Pulmonary artery endothelial cell (primary cell): ENCODE data around the gene KIF5A. TPM values are rescaled to one million over a fixed set of nuclear protein-coding genes. Genes with fewer than 3 reads are reported as not detected.
"Not testable (repeated sequence)": the region's sequence is repeated elsewhere in the genome, so short reads cannot be mapped to it uniquely, and the experiment has no call there.

Source experiments
- DNase-seq: peaks from one replicate; pipeline ENCODE4 v3.0.0-alpha.2; 2011; ENCODE audit warnings: low read depth, low spot score
- total RNA-seq: library from RNA; depleted of rRNA; stranded (reverse); fragments of >200 nt; gene quantifications from 2 replicates; pipeline ENCODE4 v1.2.3, GENCODE V29; 2014

Gene KIF5A
- total RNA-seq, 1 donor from 2014 or later, result under 0.01 TPM

DNA sequence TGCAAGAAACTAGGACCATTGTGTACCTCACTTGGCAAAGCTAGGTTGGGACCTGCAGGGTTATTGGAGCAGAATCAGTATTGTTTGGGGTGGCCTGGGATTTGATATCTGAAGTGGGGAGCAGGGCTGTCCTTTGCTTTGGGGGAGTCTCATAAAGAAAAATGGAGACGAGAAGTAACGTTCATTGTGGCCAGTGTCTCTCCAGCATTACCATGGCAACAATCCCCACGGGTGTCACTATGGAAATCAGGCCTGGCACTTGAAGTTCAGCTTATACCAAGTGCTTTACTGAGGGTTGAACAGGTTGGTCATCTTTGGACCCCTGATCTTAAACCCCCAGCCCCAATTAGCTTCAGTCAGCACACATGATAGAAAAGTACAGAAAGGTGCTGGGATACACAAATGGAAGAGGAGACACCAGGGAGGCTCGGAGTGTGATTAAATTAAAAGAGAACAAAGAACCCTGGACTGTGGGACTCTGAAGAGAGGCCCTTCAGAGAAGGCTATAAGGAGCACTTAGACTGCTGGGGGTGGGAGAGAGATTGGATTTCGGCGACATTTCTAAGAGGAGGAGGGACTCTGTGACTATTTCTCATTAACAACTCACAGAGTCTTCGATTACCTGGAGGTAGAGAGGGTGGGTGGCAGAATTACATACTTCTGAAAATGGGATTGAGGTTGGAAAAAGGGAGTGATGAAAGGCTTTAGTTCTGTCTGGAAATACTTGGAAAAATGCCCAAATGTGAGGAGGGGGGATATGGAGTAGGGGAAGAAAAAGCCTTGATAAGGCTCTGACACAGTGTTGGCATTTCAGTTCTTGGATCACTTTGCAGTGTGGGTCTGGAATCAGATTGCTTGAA is 3.7 kb downstream of the KIF5A start:
- DNase-seq, result no peak

DNA sequence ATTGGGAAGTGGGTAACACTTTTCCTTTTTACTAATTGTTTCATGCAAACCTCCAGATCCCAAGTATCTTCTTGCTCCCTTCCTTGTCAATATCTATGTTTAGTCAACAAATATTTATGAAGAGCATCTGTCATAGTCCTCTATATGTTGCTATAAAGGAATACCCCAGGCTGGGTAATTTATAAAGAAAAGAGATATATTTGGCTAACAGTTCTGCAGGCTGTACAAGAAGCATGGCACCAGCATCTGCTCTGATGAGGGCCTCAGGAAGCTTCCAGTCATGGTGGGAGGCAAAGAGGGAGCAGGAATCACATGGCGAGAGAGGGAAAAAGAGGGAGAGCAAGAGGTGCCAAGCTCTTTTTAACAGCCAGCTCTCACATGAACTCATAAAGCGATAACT is 4.6 kb downstream of the KIF5A start:
- DNase-seq, result no peak

DNA sequence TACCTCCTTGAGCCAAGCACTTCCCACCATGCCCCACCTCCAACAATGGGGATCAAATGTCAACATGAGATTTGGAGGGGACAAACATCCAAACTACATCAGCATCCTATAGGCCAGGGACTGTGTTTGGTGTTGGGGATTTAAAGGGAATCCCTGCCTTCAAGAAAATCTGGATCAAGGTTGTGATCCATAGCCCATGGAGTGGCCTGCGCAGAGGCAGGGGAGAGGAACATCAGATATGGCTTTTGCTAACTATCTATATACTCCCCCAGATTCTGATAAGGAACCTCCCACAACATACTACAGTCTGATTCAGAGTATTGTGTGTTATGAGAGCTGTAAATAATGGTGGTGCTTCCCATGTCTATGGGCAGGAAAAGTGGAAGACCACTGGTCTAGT is 5.1 kb downstream of the KIF5A start:
- DNase-seq, result no peak

DNA sequence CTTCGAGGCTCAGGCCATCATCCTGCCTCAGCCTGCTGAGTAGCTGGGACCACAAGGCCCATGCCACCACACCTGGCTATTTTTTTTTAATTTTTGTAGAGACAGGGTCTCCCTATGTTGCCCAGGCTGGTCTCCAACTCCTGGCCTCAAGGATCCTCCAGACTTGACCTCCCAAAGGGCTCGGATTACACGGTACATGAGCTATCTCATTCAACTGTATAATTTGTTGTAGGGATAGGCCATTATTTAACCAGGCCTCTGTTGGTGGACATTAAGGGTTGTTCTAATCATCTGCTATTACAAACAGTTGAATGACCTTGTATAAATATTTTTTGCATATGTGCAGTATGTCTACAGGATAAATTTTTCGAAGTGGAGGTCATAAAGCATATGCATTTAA is 9.0 kb downstream of the KIF5A start:
- DNase-seq, result no peak

DNA sequence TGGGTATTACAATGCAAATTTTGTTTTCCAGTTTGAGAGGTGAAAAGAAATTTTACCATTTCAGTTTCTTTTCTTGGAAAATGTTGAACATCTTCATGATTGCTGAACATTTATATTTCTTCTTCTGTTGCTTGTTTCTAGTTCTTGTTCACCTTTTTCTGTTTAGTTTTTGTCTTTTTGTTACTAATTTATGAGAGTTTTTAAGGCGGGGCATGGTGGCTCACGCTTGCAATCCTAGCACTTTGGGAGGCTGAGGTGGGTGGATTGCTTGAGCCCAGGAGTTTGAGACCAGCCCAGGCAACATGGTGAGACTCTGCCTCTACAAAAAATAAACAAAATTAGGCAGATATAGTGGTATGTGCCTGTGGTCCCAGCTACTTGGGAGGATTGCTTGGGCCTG is 10.7 kb downstream of the KIF5A start:
- DNase-seq, result no peak

DNA sequence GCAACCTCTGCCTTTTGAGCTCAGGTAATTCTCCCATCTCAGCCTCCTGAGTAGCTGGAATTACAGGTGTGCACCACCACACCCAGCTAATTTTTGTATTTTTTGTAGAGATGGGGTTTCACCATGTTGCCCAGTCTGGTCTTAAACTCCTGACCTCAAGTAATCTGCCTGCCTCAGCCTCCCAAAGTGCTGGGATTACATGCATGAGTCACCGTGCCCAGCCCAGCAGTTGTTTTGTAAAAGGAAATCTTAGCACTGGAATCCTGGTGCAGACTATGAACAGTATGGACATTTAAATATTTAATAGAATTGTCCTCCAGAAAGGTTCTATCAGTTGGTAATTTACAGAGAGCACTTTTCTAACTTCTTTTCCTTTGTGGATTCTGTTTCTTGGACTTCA is 11.3 kb downstream of the KIF5A start:
- DNase-seq, result not testable (repeated sequence)

DNA sequence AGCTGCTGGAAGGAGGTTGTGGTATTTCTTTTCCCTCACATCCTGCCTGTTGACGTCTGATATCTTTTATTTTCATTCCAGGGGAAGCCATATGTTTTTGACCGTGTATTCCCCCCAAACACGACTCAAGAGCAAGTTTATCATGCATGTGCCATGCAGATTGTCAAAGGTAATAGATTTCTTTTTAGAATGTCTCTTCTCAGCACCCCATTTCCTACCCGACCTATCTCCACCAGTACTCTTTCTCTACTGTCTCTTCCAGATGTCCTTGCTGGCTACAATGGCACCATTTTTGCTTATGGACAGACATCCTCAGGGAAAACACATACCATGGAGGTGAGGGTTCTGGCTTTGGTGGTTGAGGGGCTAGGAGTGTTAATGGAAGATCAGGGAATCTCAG is 13.5 kb downstream of the KIF5A start:
- no peak for DNase-seq

DNA sequence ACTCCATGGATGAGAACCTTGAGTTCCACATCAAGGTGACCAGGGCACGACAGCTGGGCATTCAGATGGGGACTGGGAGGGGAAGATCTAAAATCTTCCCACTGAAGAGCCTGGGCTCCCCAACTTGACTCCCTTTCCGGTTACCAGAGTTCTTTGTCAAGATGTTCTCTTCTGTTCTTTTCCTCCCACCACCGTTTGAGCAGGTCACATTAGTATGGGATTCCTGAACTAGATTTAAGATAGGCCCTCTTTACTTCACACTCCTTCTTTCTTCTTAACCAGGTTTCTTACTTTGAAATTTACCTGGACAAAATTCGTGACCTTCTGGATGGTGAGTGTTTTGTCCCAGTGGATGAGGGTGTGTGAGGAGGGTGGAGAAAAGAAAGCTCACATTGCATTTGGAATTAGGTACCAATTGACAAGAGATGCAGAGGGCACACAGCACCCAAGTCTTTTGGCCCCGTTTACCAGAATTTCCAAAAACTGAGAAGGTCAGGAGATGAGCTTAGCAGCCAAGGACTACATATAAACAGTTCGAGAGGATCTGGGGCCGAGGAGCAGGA is 14.4 kb downstream of the KIF5A start:
- no peak for DNase-seq

DNA sequence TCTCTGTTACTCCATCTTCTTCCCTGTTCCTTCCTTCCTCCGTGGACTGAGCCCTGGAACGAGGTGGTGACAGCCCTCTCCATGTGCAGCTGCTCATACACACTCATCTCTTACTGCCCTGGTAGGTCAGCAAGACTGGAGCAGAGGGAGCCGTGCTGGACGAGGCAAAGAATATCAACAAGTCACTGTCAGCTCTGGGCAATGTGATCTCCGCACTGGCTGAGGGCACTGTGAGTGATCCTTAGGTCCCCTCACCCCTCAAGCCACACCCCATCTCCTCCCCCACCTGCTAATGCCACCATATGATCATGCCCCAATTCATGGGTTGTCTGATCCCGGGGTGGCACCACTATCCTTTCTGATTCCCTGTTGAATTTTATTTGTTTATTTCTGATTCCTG is 19.0 kb downstream of the KIF5A start:
- DNase-seq, result no peak

DNA sequence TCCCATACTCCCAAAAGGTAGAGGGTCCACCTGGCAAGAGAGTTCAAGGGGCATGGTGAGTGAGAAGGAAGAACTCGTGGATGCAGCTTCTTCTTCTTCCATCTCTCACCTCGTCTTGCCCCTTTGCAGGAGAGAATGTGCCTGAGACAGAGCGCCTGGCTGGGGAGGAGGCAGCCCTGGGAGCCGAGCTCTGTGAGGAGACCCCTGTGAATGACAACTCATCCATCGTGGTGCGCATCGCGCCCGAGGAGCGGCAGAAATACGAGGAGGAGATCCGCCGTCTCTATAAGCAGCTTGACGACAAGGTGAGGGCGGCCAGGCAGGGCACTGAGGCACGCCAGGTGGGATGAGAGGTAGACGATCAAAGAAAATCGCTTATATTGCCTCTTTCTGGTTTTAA is 20.0 kb downstream of the KIF5A start:
- DNase-seq, result no peak

DNA sequence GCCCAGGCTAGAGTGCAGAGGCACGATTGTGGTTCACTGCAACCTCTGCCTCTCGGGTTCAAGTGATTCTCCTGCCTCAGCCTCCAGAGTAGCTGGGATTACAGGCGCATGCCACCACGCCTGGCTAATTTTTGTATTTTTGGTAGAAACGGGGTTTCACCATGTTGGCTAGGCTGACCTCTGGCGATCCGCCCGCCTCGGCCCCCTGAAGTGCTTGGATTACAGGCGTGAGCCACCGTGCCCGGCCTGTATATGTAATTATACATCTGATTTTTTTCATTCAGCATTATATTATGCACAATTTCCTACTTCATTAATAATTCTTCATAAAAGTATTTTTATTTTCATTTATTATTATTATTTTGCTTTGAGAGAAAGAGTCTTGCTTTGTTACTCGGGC is 20.6 kb downstream of the KIF5A start:
- not testable (repeated sequence) for DNase-seq

DNA sequence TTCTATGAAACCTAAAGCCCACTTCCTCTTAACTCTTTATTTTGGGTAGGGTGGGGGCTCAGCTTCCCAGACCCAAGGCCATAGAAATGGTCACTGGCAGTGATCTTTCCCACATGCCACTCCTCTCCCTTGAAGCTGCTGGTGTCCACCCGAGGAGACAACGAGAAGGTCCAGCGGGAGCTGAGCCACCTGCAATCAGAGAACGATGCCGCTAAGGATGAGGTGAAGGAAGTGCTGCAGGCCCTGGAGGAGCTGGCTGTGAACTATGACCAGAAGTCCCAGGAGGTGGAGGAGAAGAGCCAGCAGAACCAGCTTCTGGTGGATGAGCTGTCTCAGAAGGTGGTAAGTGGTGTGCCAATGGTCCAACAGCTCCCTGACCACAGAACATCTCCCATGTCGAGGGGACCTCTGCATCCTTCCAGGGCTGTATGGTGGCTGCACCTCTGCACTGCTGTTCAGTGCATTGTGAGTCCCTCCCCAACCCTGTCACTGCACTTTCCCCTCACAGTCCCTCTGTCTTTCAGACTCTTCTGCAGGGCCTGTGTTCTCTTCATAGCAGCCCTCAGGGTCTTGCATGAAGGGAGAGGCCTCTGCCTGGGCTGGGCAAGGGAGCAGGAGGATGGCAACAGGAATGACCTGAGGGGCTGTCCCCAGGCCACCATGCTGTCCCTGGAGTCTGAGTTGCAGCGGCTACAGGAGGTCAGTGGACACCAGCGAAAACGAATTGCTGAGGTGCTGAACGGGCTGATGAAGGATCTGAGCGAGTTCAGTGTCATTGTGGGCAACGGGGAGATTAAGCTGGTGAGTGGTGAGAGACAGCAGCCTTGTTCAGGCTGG is 22.3 kb downstream of the KIF5A start:
- no peak for DNase-seq

DNA sequence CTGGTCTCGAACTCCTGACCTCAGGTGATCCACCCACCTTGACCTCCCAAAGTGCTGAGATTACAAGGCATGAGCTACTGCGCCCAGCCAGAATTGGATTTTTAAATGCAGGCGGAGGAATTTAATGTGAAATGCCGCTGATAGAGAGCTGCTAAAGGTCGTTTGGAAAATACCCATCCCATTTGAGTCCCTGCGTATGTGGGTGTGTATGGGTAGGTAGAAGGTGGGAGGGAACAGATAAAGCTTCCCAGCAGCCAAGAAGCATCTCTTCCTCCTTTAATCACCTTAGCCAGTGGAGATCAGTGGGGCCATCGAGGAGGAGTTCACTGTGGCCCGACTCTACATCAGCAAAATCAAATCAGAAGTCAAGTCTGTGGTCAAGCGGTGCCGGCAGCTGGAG is 25.0 kb downstream of the KIF5A start:
- DNase-seq, result no peak

DNA sequence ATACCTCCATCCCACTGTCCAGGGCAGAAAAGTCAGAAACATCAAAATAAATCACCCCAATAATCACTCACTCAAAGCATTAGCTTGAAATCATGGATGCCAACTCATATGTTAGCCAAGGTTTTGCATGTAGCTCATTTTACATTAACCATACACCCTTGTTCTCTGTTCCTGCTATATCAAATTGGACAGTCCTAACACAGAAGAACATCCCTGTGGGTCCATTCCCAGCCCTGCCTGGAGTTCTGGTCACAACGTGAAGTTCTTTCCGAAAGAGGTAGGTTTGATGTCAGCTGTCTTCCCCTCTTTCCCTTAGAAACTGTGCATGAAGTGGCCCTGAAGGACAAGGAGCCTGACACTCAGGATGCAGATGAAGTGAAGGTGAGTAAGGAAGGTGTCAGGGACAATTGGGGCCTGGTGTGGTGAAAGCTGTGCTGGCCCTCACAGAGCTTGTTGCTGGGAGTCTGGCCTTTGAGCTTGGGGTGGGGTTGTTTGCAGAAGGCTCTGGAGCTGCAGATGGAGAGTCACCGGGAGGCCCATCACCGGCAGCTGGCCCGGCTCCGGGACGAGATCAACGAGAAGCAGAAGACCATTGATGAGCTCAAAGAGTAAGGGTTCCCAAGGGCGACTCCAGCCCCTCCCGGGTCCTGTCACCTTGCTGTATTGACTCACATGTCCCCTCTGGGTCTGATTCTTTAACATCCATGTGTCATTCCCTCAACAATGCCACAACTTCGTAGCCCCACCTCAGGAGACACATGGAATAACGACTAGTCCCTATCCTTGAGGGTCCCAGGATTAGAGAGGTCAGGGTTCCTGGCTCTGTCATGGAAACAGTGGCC is 26.1 kb downstream of the KIF5A start:
- DNase-seq, result no peak

DNA sequence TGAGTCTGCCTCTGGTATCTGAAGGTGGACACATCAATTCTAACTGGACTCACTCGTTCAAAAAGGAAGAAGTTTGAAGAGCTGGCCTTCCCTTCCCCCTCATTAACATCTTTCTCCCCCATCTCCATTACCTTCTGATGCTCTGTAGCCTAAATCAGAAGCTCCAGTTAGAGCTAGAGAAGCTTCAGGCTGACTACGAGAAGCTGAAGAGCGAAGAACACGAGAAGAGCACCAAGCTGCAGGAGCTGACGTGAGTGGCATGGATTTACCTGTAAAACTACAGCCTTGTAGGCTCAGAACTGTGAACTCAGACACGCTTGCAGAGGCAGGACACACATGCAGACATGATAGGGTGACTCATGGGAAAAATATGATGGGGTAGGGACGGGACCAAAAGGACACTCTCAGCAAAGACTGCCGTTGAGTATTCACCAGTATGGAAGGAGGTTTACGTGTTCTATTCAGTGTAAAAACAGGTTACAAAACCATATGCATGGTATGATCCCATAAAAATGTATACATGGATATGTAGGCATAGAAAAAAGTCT is 26.8 kb downstream of the KIF5A start:
- no peak for DNase-seq

DNA sequence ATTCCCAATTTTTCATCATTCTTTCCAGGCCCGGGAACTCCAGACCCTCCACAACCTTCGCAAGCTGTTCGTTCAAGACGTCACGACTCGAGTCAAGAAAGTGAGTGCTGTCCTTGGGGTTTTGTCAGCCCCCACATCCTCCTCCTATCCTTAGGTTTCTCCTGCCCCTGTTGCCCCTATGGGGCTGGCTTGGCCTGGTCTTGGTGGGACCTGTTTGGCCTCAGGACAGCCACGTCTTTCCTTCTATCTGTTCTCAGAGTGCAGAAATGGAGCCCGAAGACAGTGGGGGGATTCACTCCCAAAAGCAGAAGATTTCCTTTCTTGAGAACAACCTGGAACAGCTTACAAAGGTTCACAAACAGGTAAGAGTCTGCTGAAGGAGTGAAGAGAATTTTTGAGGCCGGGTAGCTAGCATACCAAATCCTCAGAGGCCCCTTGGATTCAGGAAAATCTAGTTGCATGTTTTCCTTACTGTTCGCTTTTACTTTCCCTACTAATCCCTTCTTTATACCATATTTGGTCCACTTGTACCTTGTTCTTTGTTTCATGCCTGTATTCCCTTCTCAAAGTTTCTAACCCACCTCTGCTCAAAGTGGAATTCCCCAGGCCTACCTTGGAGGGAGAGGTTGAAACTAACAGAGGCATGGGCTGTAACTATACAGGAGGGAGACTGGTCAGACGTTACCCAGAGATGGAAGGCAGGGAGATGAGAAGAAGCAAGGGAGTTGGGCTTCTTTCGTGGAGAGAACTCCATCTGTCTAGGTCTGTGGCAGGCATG is 28.3 kb downstream of the KIF5A start:
- no peak for DNase-seq

DNA sequence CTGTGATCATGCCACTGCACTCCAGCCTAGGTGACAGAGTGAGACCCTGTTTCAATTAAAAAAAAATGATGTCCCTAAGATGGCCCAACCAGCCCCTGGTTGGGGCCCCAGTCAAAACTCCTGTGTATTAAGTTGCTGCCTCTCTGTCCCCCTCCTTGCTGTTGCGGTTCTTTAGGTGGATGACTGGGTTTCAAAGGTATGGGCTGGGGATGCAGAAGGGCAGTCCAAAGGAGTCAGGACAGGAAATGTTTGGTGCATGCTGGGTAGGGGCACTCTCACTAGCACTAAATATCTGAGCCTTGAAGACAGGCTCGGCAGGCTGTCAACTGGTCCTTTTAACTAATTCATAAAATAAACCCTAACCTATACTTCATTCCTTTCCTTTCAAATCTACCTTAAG is 29.2 kb downstream of the KIF5A start:
- DNase-seq, result no peak

DNA sequence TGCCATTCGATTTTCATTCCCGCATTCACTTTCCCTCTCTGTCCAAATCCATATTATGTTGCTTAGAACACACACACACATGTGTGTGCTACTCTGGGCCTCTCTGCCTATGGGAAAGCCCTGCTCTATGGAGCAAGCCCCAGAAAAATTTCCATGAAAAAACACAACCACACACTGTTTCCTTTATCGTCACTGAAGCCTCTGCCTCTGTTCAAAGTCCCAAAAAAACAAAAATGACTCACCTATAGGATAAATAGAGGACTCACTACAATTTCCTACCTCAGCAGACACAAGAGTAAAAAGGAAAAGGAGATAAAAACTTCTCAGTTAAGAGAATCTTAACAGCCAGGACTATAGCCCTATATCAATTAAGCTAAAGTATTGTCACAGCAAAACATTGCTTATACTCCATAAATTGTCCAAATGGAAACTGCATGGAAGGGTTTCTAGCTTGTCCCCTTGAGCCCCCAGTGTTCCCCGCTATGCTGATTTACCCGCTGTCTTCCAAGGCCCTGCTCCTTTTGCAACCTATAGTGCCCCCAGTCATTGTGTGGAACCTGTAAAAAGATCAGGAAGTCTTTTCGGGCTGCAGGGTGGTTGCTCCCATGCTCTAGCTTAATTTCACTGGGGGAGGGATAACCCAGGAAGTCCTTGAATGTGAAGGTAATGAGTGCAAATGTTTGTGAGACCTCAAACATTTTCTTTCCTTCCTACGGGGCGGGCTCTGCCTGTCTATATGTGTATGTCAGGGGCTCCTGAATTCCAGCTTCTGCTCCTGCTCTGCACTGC is 30.0 kb downstream of the KIF5A start:
- no peak for DNase-seq

DNA sequence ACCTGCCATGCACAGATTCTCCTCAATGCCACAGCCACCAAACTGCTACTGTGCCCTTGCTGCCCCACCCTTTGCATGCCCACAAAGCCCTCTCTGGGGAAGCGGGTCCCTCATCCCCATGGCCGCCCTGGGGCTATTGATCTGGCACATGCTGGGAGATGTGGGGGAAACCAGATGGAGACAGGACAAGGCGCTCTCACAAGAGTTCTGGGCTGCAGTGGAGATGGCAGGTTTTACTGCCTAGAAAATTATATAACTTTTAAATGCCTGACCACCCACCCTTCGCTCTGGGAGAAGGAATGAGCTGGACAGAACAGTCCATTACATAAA is 30.6 kb downstream of the KIF5A start:
- no peak for DNase-seq

DNA sequence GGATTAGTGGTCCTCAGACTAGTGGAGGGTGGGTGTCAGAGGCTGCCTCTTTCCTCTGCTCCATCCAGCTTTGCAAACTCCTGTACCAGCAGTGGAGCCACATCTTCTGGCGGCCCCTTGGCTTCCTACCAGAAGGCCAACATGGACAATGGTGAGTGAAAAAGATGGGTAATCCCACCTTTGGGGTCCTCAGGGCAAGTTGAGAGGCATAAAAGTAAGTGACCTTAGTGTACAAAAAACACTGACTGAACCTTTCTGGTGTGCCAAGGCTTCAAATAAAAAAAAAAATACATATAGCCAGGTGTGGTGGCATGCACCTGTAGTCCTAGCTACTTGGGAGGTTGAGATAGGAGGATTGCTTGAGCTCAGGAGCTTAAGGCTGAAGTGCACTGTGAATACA is 32.0 kb downstream of the KIF5A start:
- DNase-seq, result no peak
